MM.1S (cell line): ENCODE measurements around the gene AP2A2.

Experiments
- DNase-seq: peaks from one replicate; pipeline ENCODE4 v3.0.0-alpha.2; 2015
- H2AFZ ChIP-seq: fragments of 300-600 bp; sonication (generic); 2 replicates; pipeline ENCODE4 v1.6.0; 2016; ENCODE audit warnings: antibody characterized with exemption, low read length
- H3F3A ChIP-seq: fragments of 300-600 bp; sonication (generic); 2 replicates; pipeline ENCODE4 v1.6.1; 2016; ENCODE audit warnings: mild to moderate bottlenecking, antibody characterized with exemption, low read length, moderate library complexity, mixed read lengths; ENCODE audit not compliant: insufficient read depth
- H3K27ac ChIP-seq: fragments of 300-600 bp; sonication (generic); 2 replicates; pipeline ENCODE4 v1.5.1; 2016; ENCODE audit warnings: mild to moderate bottlenecking, low read length
- H3K27me3 ChIP-seq: fragments of 300-600 bp; sonication (generic); replicated peaks from 2 replicates; pipeline ENCODE4 v1.6.0; 2016; ENCODE audit warnings: low read length; ENCODE audit not compliant: insufficient read depth
- H3K36me3 ChIP-seq: fragments of 300-600 bp; sonication (generic); replicated peaks from 2 replicates; pipeline ENCODE4 v1.6.1; 2016; ENCODE audit warnings: mild to moderate bottlenecking, low read length, mixed read lengths; ENCODE audit not compliant: insufficient read depth
- H3K4me1 ChIP-seq: fragments of 300-600 bp; sonication (generic); 2 replicates; pipeline ENCODE4 v1.6.1; 2016; ENCODE audit warnings: low read length, mixed read lengths
- H3K4me2 ChIP-seq: fragments of 300-600 bp; sonication (generic); 2 replicates; pipeline ENCODE4 v1.6.0; 2016; ENCODE audit warnings: low read depth, low read length
- H3K4me3 ChIP-seq: fragments of 300-600 bp; sonication (generic); 2 replicates; pipeline ENCODE4 v1.5.1; 2016; ENCODE audit warnings: low read length, mixed read lengths
- H3K79me2 ChIP-seq: fragments of 300-600 bp; sonication (generic); 2 replicates; pipeline ENCODE4 v1.6.1; 2016; ENCODE audit warnings: mixed run types, low read length, mixed read lengths
- H3K9ac ChIP-seq: fragments of 300-600 bp; sonication (generic); 2 replicates; pipeline ENCODE4 v1.6.1; 2016; ENCODE audit warnings: low read length, mixed read lengths
- H3K9me2 ChIP-seq: fragments of 300-600 bp; sonication (generic); replicated peaks from 2 replicates; pipeline ENCODE4 v1.6.1; 2016; ENCODE audit warnings: mild to moderate bottlenecking, low read length, mixed read lengths; ENCODE audit not compliant: insufficient read depth
- H3K9me3 ChIP-seq: fragments of 300-600 bp; sonication (generic); replicated peaks from 2 replicates; pipeline ENCODE4 v1.6.1; 2016; ENCODE audit warnings: mild to moderate bottlenecking, low read length, mixed read lengths; ENCODE audit not compliant: insufficient read depth
- H4K20me1 ChIP-seq: fragments of 300-600 bp; sonication (generic); 2 replicates; pipeline ENCODE4 v1.6.1; 2016; ENCODE audit warnings: mild to moderate bottlenecking, low read length, moderate library complexity, mixed read lengths; ENCODE audit not compliant: insufficient read depth
- CTCF ChIP-seq: fragments of 300-600 bp; sonication (generic); IDR thresholded peaks from 2 replicates; pipeline ENCODE4 v1.5.1; 2016; ENCODE audit warnings: antibody characterized with exemption, low read length, mixed read lengths
- EZH2 ChIP-seq: fragments of 300-600 bp; sonication (generic); optimal IDR thresholded peaks from 2 replicates; pipeline ENCODE3; 2017; ENCODE audit warnings: low read depth, mild to moderate bottlenecking, antibody characterized with exemption, low read length, mixed read lengths
- EZH2phosphoT487 ChIP-seq: fragments of 300-600 bp; sonication (generic); IDR thresholded peaks from 2 replicates; pipeline ENCODE4 v1.6.1; 2018; ENCODE audit warnings: antibody characterized with exemption, low read length

The AP2A2 gene

GRCh38 chr11:898540-899190, 27.0 kb upstream of the AP2A2 start:
- Histone ChIP-seq H3K9ac (no peak overlapping the region), H3K9me3 (no peaks in the 10 kb centered on the region), H3K27ac (no peak overlapping the region), H3K27me3 (no peaks in the 10 kb centered on the region), H3K9me2 (no peaks in the 10 kb centered on the region), H3F3A (no peaks in the 10 kb centered on the region), H3K36me3 (no peaks in the 10 kb centered on the region), H2AFZ (no peak overlapping the region), H3K4me2 (no peak overlapping the region), H3K4me3 (no peak overlapping the region), H3K79me2 (no peaks in the 10 kb centered on the region), H4K20me1 (no peaks in the 10 kb centered on the region), H3K4me1 (no peaks in the 10 kb centered on the region)
- no peak for TF ChIP-seq EZH2phosphoT487
- TF ChIP-seq CTCF = no peak
- no peak for TF ChIP-seq EZH2
- DNase-seq = no peak

GRCh38 chr11:899724-900123, 25.9 kb upstream of the AP2A2 start:
- H3K36me3 ChIP-seq = no peaks in the 10 kb centered on the region; the same call in 1 of the 2 replicates
- no peaks in the 10 kb centered on the region for H3K9me3 ChIP-seq
- H3K9me2 ChIP-seq = no peaks in the 10 kb centered on the region

DNA sequence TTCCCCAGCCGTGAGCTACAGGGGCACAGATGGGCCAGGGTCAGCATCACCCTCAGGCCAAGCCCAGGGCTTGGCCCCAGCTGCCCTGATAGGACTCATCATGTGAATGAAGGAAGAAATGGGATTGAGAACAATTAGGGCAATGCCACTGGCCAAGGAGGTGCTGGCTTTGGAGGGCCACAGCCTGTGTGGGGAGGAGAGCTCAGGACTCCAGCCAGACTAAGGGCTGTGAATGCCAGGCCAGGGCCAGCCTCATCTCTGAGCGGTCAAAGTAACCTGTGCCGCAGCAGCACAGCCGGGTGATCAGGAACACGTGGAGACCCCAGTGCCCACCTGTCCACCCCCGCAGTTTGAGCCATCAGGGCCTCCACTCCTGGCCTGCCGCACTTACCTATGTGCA, 25.1 kb upstream of the AP2A2 start:
- Histone ChIP-seq H2AFZ (no peak overlapping the region), H3F3A (no peaks in the 10 kb centered on the region), H3K27ac (no peak overlapping the region), H3K9me3 (no peaks in the 10 kb centered on the region), H3K36me3 (no peaks in the 10 kb centered on the region; the same call in 1 of the 2 replicates), H4K20me1 (no peaks in the 10 kb centered on the region), H3K27me3 (no peaks in the 10 kb centered on the region), H3K4me2 (no peak overlapping the region), H3K9ac (no peak overlapping the region), H3K79me2 (no peaks in the 10 kb centered on the region), H3K4me3 (no peak overlapping the region), H3K9me2 (no peaks in the 10 kb centered on the region), H3K4me1 (no peaks in the 10 kb centered on the region)
- TF ChIP-seq EZH2 = no peak
- TF ChIP-seq CTCF = no peak
- TF ChIP-seq EZH2phosphoT487 = no peak
- no peak for DNase-seq

More at GRCh38 chr11:899724-900123, 25.9 kb upstream of the AP2A2 start:
- H3K79me2 ChIP-seq = no peaks in the 10 kb centered on the region
- no peak overlapping the region for H2AFZ ChIP-seq
- TF ChIP-seq CTCF (no peak), EZH2 (no peak), EZH2phosphoT487 (no peak)
- no peaks in the 10 kb centered on the region for H4K20me1 ChIP-seq
- no peak for DNase-seq
- no peak overlapping the region for H3K9ac ChIP-seq
- no peak overlapping the region for H3K4me2 ChIP-seq
- H3K27ac ChIP-seq = no peak overlapping the region
- H3K4me3 ChIP-seq = no peak overlapping the region
- H3K27me3 ChIP-seq = no peaks in the 10 kb centered on the region
- H3F3A ChIP-seq = no peaks in the 10 kb centered on the region
- no peaks in the 10 kb centered on the region for H3K4me1 ChIP-seq
